Measurements from ENCODE around the gene CATSPERE. TPM values are rescaled to one million over a fixed set of nuclear protein-coding genes. Genes with fewer than 3 reads are reported as not detected.
"Not testable (repeated sequence)": the region's sequence is repeated elsewhere in the genome, so short reads cannot be mapped to it uniquely, and the experiment has no call there.

The CATSPERE gene
- total RNA-seq, 2 experiments from 2014 or later, result 0.23 to 0.93 TPM

DNA sequence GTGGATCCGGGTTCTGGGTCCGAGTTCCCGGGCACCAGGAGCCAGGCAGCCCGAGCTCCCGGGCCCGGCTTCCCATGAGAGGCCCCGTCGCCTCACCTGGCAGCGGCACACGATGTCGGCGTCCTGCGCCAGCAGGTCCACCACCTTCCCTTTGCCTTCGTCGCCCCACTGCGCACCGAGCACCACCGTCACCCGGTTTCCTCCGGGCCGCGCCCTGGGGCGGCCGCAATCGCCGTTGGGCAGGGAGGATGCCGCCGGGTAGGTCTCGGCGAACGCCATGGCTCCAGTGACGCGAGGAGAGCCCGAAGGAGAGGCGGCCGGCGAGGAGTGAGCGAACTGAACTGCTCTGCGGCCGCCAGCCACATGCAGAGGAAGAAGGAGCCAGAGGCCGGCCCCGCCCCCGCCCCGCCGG lies 9.5 kb upstream of the CATSPERE start, which contains the start of gene ADSS2:
Gene ADSS2 (minus strand): TSS at position 371 of the 412 bp plus-strand sequence. CDS start 92 bp downstream, at position 279.
- Mint-ChIP-seq H3K27me3 (no peaks in the 10 kb centered on the region), H3K9me3 (no peaks in the 10 kb centered on the region), H3K27ac (peak within 1 kb of the TSS; percentile 93), H3K36me3 (ENCODE audit: low read depth) (peaks cover 33% of the 10 kb centered on the region), H3K4me3 (peak within 1 kb of the TSS; percentile 90), H3K4me1 (peaks cover 42% of the 10 kb centered on the region)
- DNase-seq, result no peak
- ChIA-PET POLR2A (interaction anchor here (0.7 to 2.8 kb wide), 12 partner anchors 8 to 520 kb away, joined by 3 to 19 read pairs (median 4); partner anchors contain the start of genes CATSPERE, COX20, DESI2 and HNRNPU), CTCF (interaction anchor here (1.0 to 1.1 kb wide), 2 partner anchors 20 to 152 kb away, joined by 3 to 4 read pairs; no protein-coding TSS in a partner anchor)

- H3K36me3 Mint-ChIP-seq (ENCODE audit: low read depth), result peaks cover 30% of the 10 kb centered on the region
- peak overlapping the region; percentile 90 for H3K4me3 Mint-ChIP-seq
- ChIA-PET POLR2A (interaction anchor here (0.9 to 2.8 kb wide), 9 partner anchors 10 to 520 kb away, joined by 3 to 19 read pairs (median 4); partner anchors contain the start of genes CATSPERE, COX20, DESI2 and HNRNPU), CTCF (interaction anchor here (1.0 to 1.1 kb wide), 2 partner anchors 21 to 153 kb away, joined by 3 to 4 read pairs; no protein-coding TSS in a partner anchor)
- H3K27me3 Mint-ChIP-seq, result no peaks in the 10 kb centered on the region
- peak overlapping the region; percentile 93 for H3K27ac Mint-ChIP-seq
- peaks cover 38% of the 10 kb centered on the region for H3K4me1 Mint-ChIP-seq
- DNase-seq, result peak; percentile 99
- no peaks in the 10 kb centered on the region for H3K9me3 Mint-ChIP-seq
Observed at GRCh38 chr1:244451951-244452795, 8.9 kb upstream of the CATSPERE start.

DNA sequence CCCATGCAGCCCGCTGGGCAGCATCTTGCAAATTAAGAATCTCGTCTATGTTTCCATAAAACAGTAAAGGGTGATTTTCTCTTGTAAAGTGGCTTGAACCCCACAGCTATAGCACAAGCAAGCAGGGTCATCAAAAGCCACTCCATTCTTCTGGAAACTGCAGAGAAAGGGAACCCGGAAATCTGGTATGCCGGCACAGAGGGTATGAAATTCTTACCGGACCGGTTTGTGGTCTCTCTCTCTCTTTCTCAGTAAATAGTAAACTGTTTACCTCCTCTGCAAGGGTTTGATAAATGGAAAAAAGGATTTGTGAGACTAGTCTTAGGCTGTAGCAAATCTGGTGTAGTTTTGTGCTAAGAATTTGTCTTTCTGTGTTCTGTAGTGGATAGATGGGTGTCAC lies 6.7 kb upstream of the CATSPERE start:
- no peak for DNase-seq
- Mint-ChIP-seq H3K27me3 (no peaks in the 10 kb centered on the region), H3K27ac (no peak overlapping the region), H3K4me3 (no peak overlapping the region), H3K4me1 (peaks cover 21% of the 10 kb centered on the region), H3K9me3 (peaks cover 3% of the 10 kb centered on the region), H3K36me3 (ENCODE audit: low read depth) (peaks cover 24% of the 10 kb centered on the region)
- CTCF ChIA-PET, result no interaction called here
- POLR2A ChIA-PET, result no interaction called here

GRCh38 chr1:244456586-244456985 lies 4.5 kb upstream of the CATSPERE start:
- DNase-seq, result no peak
- no peaks in the 10 kb centered on the region for H3K27me3 Mint-ChIP-seq
- H3K9me3 Mint-ChIP-seq, result peaks cover 12% of the 10 kb centered on the region
- no peak overlapping the region for H3K27ac Mint-ChIP-seq
- peaks cover 23% of the 10 kb centered on the region for H3K36me3 Mint-ChIP-seq (ENCODE audit: low read depth)
- H3K4me1 Mint-ChIP-seq, result peaks cover 27% of the 10 kb centered on the region
- POLR2A ChIA-PET, result no interaction called here
- CTCF ChIA-PET, result no interaction called here
- no peak overlapping the region for H3K4me3 Mint-ChIP-seq

- POLR2A ChIA-PET, result interaction anchor here (1.4 kb wide), 1 partner anchor 9 kb away, joined by 3 read pairs; no protein-coding TSS in a partner anchor
- Mint-ChIP-seq H3K27ac (no peak overlapping the region), H3K4me1 (peaks cover 20% of the 10 kb centered on the region), H3K4me3 (no peak overlapping the region), H3K27me3 (no peaks in the 10 kb centered on the region), H3K36me3 (ENCODE audit: low read depth) (peaks cover 23% of the 10 kb centered on the region), H3K9me3 (peaks cover 12% of the 10 kb centered on the region)
- no peak for DNase-seq
- CTCF ChIA-PET, result no interaction called here
Observed at GRCh38 chr1:244458781-244459180, 2.3 kb upstream of the CATSPERE start.

GRCh38 chr1:244460197-244460596 lies 876 bp upstream of the CATSPERE start:
- Mint-ChIP-seq H3K36me3 (ENCODE audit: low read depth) (peaks cover 23% of the 10 kb centered on the region), H3K27ac (peak overlapping the region; percentile 93), H3K4me3 (peak overlapping the region; percentile 8), H3K4me1 (peaks cover 20% of the 10 kb centered on the region), H3K27me3 (no peaks in the 10 kb centered on the region), H3K9me3 (peaks cover 12% of the 10 kb centered on the region)
- DNase-seq, result peak; percentile 54
- POLR2A ChIA-PET, result interaction anchor here (0.7 to 1.4 kb wide), 4 partner anchors 10 to 611 kb away, joined by 3 read pairs; a partner anchor contains a TSS
- CTCF ChIA-PET, result no interaction called here

GRCh38 chr1:244466724-244467123 lies 5.7 kb downstream of the CATSPERE start:
- Mint-ChIP-seq H3K4me1 (peaks cover 2% of the 10 kb centered on the region), H3K9me3 (no peaks in the 10 kb centered on the region), H3K36me3 (ENCODE audit: low read depth) (no peaks in the 10 kb centered on the region), H3K27ac (no peak overlapping the region), H3K4me3 (no peak overlapping the region), H3K27me3 (no peaks in the 10 kb centered on the region)
- DNase-seq, result no peak
- ChIA-PET CTCF (no interaction called here), POLR2A (no interaction called here)

GRCh38 chr1:244473059-244473605 lies 12.1 kb downstream of the CATSPERE start:
- CTCF ChIA-PET, result no interaction called here
- peaks cover 4% of the 10 kb centered on the region for H3K27me3 Mint-ChIP-seq
- H3K9me3 Mint-ChIP-seq, result peaks cover 3% of the 10 kb centered on the region
- H3K27ac Mint-ChIP-seq, result no peak overlapping the region
- no peak for DNase-seq
- no peaks in the 10 kb centered on the region for H3K36me3 Mint-ChIP-seq (ENCODE audit: low read depth)
- no peak overlapping the region for H3K4me3 Mint-ChIP-seq
- POLR2A ChIA-PET, result no interaction called here
- H3K4me1 Mint-ChIP-seq, result no peaks in the 10 kb centered on the region

DNA sequence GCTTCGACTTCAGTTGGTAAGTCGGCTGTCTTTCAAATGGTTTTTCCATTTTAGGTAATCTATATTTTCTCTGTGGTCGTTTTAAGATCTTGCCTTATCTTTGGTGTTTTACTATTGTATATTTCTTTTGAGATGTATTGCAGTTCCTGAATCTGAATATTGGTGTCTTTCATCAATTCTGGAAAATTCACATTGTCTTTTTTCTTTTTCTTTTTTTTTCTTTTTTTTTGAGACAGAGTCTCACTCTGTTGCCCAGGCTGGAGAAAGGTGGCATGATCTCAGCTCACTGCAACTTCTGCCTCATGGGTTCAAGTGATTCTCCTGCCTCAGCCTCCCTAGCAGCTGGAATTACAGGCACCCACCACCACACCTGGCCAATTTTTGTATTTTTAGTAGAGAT lies 23.9 kb downstream of the CATSPERE start:
- H3K27me3 Mint-ChIP-seq; H3K4me1 Mint-ChIP-seq; H3K9me3 Mint-ChIP-seq; H3K4me3 Mint-ChIP-seq; H3K27ac Mint-ChIP-seq; H3K36me3 Mint-ChIP-seq (ENCODE audit: low read depth); POLR2A ChIA-PET; CTCF ChIA-PET; DNase-seq: not testable (repeated sequence)

- no peak for DNase-seq
- Mint-ChIP-seq H3K27me3 (no peaks in the 10 kb centered on the region), H3K4me3 (no peak overlapping the region), H3K4me1 (no peaks in the 10 kb centered on the region), H3K27ac (no peak overlapping the region), H3K36me3 (ENCODE audit: low read depth) (no peaks in the 10 kb centered on the region), H3K9me3 (no peaks in the 10 kb centered on the region)
- ChIA-PET POLR2A (no interaction called here), CTCF (interaction anchor here (1.5 kb wide), 1 partner anchor 13 kb away, joined by 3 read pairs; no protein-coding TSS in a partner anchor)
Observed at GRCh38 chr1:244494653-244495052, 33.6 kb downstream of the CATSPERE start.

DNA sequence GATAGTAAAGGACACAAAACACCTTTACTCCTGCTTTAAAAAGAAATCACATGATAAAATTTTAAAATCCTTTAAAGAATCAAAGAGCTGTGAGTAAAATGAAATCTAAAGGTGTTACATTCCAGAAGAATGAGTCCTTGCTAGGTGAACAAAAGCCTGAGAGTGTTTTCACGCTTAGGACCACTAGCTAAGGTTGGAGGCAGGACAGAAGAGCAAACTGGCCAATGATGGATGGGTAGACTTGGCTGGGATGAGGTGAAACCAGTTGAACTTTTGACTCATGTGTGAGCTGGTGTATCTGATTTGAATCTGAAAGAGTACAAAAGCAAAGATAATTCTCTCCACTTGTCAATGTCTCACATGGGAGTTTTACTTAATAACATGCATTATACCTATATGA lies 35.1 kb downstream of the CATSPERE start:
- POLR2A ChIA-PET, result no interaction called here
- CTCF ChIA-PET, result interaction anchor here (1.5 kb wide), 1 partner anchor 11 kb away, joined by 3 read pairs; no protein-coding TSS in a partner anchor
- H3K36me3 Mint-ChIP-seq (ENCODE audit: low read depth), result no peaks in the 10 kb centered on the region

DNA sequence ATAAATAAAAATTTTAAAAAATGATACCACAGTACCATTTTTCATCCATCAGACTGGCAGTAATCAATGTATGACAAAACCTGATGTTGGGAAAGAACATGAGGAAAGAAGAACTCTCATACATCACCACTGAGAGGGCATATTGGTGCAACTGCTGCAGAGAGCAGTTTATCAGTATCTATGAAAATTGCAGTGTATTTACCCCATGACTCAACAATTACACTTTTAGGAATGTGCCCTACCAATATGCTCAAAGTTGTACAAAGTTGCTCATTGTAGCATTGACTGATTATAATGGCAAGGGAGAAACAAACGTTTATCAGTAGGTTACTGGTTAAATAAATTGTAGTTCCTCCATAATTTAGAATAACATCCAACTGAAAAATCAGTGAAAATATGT lies 36.7 kb downstream of the CATSPERE start:
- POLR2A ChIA-PET, result no interaction called here
- H3K36me3 Mint-ChIP-seq (ENCODE audit: low read depth), result no peaks in the 10 kb centered on the region
- no peak overlapping the region for H3K27ac Mint-ChIP-seq
- H3K4me3 Mint-ChIP-seq, result no peak overlapping the region
- no peak for DNase-seq
- no peaks in the 10 kb centered on the region for H3K9me3 Mint-ChIP-seq
- no peaks in the 10 kb centered on the region for H3K27me3 Mint-ChIP-seq
- CTCF ChIA-PET, result no interaction called here
- H3K4me1 Mint-ChIP-seq, result no peaks in the 10 kb centered on the region

More for the DNA sequence above, 35.1 kb downstream of the CATSPERE start:
- no peaks in the 10 kb centered on the region for H3K9me3 Mint-ChIP-seq
- H3K4me1 Mint-ChIP-seq, result no peaks in the 10 kb centered on the region
- H3K27me3 Mint-ChIP-seq, result no peaks in the 10 kb centered on the region
- no peak overlapping the region for H3K27ac Mint-ChIP-seq
- no peak overlapping the region for H3K4me3 Mint-ChIP-seq
- DNase-seq, result no peak

DNA sequence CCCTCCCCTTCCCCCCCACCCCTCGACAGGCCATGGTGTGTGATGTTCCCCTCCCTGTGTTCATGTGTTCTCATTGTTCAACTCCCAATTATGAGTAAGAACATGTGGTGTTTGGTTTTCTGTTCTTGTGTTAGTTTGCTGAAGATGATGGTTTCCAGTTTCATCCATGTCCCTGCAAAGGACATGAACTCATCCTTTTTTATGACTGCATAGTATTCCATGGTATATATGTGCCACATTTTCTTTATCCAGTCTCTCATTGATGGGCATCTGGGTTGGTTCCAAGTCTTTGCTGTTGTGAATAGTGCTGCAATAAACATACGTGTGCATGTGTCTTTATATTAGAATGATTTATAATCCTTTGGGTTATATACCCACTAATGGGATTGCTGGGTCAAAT lies 38.4 kb downstream of the CATSPERE start:
- H3K4me3 Mint-ChIP-seq; DNase-seq; H3K9me3 Mint-ChIP-seq; H3K36me3 Mint-ChIP-seq (ENCODE audit: low read depth); H3K27ac Mint-ChIP-seq; H3K27me3 Mint-ChIP-seq; CTCF ChIA-PET; POLR2A ChIA-PET; H3K4me1 Mint-ChIP-seq: not testable (repeated sequence)
